Activated effector memory CD4-positive, alpha-beta T cell treated with anti-CD3 and anti-CD28 coated beads, Interleukin-2, amount 50 U/mL, for 16 hours (primary cell): Measurements from ENCODE around the gene LAMA3.

Experiments used
- DNase-seq: peaks from one replicate; pipeline ENCODE4 v3.0.0-alpha.2; 2020

Gene LAMA3, protein sequence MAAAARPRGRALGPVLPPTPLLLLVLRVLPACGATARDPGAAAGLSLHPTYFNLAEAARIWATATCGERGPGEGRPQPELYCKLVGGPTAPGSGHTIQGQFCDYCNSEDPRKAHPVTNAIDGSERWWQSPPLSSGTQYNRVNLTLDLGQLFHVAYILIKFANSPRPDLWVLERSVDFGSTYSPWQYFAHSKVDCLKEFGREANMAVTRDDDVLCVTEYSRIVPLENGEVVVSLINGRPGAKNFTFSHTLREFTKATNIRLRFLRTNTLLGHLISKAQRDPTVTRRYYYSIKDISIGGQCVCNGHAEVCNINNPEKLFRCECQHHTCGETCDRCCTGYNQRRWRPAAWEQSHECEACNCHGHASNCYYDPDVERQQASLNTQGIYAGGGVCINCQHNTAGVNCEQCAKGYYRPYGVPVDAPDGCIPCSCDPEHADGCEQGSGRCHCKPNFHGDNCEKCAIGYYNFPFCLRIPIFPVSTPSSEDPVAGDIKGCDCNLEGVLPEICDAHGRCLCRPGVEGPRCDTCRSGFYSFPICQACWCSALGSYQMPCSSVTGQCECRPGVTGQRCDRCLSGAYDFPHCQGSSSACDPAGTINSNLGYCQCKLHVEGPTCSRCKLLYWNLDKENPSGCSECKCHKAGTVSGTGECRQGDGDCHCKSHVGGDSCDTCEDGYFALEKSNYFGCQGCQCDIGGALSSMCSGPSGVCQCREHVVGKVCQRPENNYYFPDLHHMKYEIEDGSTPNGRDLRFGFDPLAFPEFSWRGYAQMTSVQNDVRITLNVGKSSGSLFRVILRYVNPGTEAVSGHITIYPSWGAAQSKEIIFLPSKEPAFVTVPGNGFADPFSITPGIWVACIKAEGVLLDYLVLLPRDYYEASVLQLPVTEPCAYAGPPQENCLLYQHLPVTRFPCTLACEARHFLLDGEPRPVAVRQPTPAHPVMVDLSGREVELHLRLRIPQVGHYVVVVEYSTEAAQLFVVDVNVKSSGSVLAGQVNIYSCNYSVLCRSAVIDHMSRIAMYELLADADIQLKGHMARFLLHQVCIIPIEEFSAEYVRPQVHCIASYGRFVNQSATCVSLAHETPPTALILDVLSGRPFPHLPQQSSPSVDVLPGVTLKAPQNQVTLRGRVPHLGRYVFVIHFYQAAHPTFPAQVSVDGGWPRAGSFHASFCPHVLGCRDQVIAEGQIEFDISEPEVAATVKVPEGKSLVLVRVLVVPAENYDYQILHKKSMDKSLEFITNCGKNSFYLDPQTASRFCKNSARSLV (N-terminal part only)

DNA sequence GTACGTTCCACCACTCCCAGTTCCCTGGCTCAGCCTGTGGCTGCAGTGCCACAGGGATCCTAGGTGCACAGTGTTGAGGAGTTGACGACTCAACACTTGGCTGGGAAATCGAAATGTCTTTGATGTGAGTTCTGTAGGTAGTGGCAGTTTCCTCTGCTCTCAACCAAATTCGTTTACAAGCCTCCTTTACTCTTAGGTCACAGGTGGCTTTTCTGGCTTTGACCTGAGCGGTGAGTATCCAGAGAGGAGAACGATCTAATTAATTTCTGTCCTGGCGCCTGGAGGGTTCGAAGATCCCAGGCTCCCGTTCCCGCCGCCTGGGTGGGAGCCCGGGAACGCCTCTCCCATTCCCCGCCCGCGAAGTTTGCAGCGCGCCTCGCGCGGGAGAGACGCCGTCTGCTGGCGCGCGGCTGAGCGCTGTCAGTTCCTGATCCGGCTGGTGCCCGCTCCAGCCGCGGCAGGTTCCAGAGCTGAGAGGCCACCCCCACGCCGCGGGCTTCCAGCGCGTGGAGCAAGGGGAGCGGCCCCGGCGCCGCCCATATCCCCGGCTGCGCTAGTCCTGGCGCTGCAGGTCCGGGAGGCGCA, at the start of gene LAMA3:
LAMA3 (plus strand) TSS at position 423 of the 585 bp plus-strand sequence. CDS start 231 bp downstream, outside the sequence.
- peak; percentile 72 for DNase-seq

DNA sequence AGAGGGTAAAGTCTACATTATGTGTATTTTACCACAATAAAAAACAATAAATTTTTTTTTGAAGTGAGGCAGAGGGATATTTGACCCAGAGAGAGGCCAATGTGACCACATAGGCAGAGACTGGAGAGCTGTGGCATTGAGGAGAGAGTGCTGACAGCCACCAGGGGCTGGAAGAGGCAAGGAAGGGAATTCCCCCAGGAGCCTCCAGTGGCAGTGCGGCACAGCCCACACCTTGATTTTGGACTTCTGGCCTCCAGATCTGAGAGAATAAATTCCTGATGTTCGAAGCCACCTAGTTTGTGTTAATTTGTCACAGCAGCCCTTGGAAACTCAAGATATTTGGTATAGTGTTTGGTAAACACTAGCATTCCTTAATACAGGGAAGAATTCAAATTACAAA, 49.2 kb upstream of the LAMA3 start:
- DNase-seq, result no peak

DNA sequence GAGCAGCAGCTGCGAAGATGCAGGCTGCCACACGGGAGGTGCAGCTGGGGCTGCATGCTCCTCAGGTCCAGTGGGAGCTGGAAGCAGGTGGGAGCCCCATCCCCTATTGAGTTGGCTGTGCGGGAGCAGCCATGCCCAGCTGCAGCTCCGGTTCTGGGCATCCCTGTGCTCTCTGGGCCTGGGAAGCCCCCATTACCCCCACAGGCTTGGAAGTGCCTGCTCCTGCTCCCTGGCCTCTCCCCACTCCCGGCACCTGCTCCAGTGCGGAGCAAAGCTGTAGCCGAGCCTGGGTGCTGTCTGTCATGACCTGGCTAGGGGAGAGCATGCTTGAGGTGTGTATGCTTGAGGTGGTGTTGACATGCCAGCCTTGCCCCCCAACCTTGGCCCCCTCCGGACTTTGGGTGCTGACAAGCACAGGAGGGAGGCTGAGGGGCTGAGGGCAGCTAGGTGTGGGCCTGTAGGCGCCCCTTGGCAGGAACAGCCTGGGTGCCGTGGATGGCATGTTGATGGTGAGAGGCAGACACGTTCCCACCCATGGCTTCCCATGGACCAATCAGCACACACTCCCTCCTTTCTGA, 48.0 kb upstream of the LAMA3 start:
- no peak for DNase-seq

DNA sequence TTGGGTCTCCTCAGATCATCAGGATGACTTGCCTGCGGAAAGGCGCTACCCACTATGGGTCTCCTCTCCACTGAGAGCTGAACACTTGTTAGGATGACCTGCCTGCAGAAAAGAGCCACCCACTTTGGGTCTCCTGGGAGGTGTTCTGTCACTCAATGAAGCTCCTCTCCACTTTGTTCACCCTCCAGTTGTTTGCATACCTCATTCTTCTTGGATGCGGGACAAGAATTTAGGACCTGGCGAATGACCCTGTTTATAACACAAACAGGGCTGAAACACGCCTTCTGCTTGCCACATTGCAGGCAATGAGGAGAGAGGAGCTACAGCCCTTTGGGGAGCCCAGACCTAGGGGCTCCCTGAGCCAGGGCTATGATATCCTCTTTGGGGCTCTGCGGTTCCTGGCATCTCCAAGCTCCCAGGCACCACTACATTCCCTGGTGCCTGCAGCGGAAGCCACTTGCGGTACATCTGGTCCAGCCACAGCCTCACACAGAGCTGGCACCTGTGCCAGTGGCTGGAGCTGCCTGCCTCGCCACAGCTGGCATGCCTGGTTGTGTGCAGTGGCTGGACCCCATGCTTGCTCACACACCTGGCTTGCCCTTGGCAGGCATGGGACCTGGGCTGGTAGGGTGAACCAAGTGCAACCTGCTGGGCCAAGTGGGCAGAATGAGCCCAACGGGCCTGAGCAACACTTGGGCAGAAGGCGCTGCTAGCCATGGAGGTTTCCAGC, 47.2 kb upstream of the LAMA3 start:
- no peak for DNase-seq

DNA sequence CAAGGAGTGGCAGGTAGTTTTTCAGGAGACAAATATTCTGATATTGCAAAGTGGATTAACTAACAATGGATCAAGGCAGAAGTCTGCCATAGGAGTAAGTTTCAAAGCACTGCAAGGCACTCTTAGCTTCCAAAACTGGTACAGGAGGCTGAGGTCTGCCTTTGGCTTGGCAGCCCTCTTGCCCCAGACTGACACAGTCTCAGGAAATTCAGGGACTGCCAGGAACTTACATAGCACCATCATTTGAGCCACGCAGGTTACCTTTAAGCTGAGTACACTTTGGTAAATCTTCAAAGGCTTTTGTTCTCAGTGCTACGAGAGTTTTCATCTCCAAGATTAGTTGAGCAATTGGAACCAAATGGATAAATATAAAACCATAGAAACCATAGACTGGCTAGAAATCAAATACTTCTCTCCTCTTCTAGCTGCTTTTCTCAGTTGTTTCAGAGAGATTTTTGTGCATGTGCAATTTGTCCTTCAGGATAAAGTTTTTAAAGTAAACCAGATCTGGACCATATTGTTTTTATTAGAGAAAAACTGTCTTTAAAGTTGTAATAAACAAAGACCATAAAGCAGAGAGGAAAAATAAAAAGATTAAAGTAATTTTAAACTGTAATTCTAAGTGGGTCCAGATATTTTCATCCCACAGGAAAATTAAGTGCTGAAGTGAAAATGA, 45.3 kb upstream of the LAMA3 start:
- DNase-seq, result no peak

DNA sequence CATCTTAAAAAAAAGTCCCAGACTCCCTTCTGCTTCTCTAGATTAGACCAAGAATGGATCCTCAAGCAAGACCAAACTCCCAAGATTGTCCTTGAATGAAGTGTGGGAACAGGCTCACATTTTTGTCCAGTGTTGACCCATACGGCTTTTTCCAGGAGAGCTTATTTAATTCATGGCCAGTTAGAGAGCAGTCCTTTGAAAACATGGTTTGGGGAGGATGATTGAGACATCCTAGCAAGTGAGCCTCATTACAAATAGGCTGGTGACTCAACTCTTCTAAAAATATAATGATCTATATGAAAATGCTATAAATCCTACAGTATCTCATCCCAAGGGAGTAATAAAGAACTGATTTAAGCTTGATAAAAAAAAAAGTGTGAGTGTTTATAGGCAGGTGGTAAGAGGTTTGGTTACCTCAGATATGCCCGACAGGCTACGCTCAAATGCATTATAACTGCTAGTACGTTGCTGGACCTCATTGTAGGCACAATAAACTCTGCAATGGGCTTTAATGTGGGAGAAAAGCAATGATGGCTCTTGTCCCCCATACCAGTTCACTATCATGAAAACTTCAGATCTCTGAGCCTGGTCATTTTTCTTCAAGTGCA, 43.6 kb upstream of the LAMA3 start:
- DNase-seq, result no peak

DNA sequence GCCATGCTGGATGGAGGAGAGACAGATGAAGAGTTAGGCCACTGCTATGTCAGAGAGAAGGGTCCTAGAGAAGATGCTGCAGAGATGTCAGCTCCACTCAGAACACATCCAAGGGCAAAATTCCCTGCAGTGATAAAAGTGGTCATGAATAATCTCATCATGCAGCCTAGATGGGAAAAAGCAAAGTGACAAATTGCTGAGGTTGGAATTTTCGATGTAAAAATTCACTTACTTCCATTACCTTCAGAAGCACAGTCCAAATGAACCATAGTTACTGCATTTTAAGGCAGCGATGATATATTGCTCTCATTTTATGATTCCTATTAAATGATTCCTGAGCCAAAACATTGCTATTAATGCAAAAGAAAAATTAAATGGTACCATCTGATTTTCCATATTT, 43.0 kb upstream of the LAMA3 start:
- no peak for DNase-seq

DNA sequence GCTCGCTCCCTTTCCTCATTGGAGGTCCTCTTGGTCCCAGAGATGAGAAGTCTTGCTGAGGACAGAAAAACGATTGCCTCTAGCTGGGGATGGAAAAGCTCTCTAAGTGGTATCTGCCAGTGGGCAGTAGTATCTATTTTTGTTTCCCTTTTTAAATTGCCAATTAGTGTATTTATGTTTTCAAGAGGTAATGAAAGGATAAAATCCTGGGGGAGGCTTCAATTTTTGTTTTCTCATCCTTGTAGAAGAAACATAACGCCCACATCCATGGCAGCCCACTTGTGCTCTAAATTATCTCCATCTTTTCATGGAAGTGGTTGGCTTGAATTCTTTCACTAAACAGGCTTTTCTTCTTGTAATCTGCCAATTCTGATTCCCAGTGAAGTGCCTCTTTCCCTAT, 40.8 kb upstream of the LAMA3 start:
- DNase-seq, result no peak

DNA sequence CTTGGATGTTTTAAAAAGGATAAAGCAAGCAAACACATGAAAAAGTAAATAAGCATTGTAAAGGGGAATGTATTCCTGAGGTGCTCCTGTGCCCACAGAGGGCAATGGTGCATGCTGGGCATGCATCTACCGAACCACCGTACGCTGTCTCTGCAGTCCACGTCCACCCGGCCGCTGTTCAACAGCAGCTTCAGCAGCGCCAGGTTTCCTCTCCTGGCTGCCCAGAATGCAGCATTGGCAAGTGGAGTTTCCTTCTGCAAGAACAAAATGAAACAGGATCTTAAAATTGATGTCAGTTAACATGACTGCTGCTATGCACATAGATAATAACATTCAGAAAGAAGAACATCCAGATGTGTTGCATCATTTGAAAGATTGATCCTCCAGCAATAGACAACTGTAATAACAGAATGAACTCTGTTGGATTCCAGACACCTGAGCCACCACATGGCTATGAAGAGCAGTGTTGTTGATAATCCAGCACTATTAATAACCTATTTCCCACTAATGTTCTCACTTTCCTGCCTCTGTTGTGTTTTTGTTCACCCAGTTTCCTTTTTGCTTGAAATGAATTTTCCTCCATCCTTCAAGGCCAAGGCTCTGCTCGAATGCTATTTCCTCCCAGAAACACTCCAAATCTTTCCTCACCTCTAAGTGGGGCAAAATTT, 40.2 kb upstream of the LAMA3 start:
- no peak for DNase-seq

DNA sequence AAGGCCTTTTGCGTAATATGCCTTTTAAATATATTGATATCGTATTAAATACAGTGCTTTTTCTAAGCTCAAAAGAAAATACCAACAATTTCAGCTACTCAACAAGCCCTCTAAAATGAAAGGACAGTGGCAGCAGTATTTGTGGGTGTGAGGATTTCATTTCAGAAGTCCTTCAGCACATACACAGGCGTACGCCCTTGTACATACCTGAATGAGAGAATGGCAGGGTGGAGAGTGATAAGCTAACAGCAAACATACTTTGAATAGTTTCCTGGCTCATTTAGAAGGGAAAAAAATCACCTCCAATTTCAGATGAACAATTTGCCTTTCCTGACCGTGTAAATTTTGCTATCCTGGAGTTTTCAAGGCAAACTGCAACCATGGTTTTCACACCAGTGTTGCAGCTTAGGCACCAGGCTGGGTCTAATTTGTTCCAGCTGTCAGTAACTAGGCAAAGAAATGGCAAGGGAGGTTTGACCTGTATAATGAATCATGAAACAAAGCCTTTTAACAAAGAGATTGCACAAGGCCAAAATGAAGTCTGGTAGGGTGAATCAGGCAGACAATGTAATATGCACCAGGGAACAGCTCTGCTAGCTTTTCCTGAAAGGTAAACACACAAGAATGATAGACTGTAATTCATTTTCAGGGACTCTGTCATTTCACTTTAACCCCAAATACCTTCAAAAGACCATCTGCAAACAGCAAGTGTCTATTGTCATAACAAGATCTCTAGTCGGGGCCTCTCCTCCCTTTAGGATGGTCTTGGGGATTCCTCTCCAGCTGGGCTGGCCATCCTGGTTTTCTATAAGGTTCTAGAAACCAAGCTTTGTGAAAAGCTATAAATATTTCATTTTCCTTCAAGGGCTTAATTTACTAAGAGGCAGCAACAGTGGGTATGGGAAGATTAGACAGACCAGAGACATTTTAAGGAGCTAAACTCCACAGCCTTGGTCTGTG, 38.0 kb upstream of the LAMA3 start:
- no peak for DNase-seq

DNA sequence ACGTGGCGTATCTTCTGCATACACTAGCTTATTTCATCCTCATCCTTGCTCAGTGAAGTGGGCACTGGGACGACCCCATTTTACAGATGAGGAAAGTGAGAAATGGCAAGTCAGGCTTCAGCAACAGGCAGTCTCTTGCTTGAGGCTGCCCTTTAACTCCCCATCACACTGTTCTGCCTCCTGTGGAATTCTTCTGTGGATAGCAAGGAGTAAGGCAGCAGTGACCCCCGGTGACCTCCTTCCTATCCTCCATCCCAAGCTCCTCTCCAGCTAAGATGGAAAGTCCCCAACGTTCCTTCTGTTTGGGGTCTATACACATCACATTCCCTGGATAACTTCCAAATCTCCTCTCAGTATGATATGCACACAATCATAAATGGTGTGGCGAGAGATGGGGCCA, 37.0 kb upstream of the LAMA3 start:
- no peak for DNase-seq

DNA sequence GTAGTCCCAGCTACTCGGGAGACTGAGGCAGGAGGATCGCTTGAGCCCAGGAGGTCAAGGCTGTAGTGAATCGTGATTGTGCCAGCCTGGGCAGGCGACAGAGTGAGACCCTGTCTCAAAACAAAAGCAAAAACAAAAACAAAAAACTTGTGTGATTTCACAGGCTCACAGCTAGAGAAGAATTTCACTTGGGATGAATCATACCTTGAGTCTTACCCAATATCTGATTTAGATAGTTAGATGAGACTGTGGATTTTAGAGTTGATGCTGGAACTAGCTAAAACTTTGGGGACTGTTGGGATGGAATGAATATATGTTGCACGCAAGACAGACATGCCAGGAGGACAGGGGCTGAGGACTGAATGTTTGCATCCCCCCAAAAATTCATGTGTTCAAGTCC, 31.0 kb upstream of the LAMA3 start:
- DNase-seq, result no peak

DNA sequence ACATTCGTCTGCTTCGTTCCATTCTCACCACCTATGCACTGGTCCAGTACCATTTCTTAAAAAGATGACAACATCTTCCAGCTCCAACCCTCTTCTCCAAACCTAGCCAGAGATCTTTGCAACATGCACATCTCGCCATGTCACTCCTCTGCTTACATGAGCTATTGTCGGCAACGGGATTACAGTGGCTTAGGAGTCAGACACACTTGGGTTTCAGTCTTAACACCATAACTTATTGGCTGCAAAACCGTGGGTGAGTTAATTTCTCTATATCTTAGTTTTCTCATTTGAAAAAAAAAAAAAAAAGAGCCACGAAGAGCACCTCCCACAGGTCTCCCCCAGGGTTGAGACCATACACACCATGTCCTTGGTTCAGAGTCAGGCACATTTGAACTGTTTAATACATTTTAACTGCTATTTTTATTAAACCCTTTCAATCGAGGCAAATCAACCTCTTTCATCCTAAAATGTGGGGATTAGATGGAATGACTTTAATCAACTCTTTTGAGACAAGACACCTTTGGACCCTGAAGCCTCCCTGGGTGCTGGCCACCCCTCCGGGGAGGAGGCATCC, 27.4 kb upstream of the LAMA3 start:
- no peak for DNase-seq

DNA sequence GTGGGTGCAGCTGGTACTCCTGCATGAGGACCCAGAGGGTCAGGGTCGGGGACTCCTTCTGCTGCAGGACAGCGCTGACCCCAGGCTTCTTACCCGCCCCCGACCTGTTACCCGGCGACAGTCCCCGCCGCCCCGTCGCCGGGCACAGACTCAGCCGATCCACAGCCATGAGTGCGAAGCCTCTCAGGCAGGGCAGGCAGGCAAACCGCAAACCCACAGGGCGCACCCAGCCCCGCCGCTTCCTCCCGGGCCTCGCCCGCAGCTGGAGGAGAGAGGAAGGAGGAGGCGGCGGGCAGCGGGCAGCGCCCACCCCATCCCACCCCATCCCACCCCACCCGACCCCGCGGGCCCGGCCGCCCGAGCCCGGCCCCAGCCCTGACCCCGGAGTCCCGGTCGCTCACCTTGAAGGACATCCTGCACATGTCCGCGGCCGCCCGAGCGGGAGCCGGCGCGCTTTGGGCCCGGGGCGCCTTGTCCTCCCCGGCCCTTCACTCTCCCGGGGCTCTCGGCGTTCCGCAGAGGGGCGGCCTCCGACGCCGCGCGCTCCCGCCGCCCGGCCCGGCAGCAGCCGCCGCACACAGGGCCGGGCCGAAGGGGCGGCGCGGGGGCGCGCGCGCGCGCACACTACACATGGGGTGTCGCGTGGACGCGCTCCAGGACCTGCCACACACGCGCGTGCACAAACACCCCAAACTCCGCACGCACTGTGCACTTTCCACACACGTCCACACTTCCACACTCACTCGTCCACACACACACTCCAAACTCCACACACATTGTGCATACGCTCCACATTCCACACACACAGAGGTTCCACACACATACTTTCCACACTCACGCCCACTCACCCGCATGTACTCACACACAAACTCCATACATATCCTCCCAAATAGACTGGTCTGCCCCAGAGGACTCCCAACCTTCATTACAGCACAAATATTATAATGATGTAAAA, 26.7 kb upstream of the LAMA3 start, which contains the start of gene ANKRD29:
ANKRD29 (minus strand) TSS at position 603 of the 955 bp plus-strand sequence; CDS start at position 422, 181 bp downstream.
- DNase-seq, result peak; percentile 80

DNA sequence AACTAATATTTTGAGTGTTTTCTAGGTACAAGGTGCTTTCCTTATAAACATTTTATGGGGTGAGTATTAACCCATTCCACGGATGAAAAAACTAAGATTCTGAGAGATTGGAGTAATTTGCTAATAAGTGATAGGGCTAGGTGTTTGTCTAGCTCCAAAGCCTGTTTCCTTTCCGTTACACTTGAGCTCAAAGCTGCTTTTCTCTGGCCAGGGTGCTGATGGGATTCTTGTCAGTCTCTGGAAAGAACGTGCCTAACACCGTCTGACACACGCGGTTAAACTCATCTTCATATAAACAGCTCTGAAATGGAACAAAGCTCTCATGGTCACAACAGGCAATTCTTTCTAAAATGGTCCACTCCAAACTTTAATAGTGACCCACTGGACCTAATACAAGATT, 24.6 kb upstream of the LAMA3 start:
- DNase-seq, result no peak

DNA sequence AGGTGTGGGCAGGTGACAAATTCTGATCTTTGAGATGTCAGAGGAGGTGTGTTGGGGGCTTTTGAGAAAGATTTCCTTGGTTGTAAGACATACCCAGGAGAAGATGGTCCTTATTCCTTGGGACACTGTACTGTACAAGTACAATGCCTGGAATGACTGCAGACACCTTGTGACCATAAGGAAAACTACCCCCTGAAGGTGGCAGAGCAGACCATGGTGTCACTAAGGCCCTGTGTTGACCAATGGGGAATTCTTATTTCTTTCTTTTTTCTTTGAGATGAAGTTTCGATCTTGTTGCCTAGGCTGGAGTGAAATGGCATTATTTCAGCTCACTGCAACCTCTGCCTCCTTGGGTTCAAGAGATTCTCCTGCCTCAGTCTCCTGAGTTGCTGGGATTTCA, 22.1 kb upstream of the LAMA3 start:
- no peak for DNase-seq

DNA sequence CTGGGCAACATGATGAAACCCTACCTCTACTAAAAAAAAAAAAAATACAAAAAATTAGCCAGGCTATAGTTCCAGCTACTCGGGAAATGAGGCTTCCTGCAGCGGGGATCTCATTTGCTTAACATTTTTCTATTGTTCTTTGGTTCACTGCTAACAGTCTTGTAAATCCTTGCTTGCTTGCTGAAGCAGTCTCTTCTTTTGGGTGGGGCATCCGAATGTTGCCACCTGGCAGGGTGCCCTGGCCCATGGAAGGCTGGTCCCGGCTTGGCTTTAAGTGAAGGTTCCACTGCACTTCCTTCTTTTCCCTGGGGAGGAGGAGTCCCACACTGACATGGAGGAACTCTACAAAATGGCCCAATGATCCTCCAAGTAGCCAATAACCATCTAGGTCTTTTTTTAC, 20.5 kb upstream of the LAMA3 start:
- no peak for DNase-seq
